Esophagus muscularis mucosa (tissue), 4 donors: Measurements from ENCODE around the gene TFF1.
A peak's percentile ranks its signal among the peaks of the same experiment; 100 is the strongest.

Experiments used
- EP300 ChIP-seq: sonication (generic); formaldehyde crosslinking; IDR thresholded peaks from one replicate; pipeline ENCODE4 v1.6.1; 2017; ENCODE audit warnings: antibody characterized with exemption
- POLR2A ChIP-seq: fragments of 450-650 bp; IDR thresholded peaks from one replicate; pipeline ENCODE4 v1.6.1; 2017; ENCODE audit warnings: antibody characterized with exemption, moderate library complexity, mild to moderate bottlenecking, low read depth
- POLR2AphosphoS5 ChIP-seq, 2 donors: sonication (generic); formaldehyde crosslinking; IDR thresholded peaks; one replicate each; pipeline ENCODE4 v1.6.1; 2017; ENCODE audit warnings: antibody characterized with exemption in 2 of 2
- TF ChIP-seq, protein P1 (sequence below), 3 experiments: fragments of 200-600 bp in 2 of 3; fragments of 450-650 bp in 1 of 3; sonication (generic) in 2 of 3; IDR thresholded peaks; one replicate each; pipeline ENCODE4 v1.5.1; 2017 to 2019; ENCODE audit warnings: antibody characterized with exemption in 3 of 3, mild to moderate bottlenecking in 2 of 3, moderate library complexity in 1 of 3

- TF ChIP-seq, protein P1, sequence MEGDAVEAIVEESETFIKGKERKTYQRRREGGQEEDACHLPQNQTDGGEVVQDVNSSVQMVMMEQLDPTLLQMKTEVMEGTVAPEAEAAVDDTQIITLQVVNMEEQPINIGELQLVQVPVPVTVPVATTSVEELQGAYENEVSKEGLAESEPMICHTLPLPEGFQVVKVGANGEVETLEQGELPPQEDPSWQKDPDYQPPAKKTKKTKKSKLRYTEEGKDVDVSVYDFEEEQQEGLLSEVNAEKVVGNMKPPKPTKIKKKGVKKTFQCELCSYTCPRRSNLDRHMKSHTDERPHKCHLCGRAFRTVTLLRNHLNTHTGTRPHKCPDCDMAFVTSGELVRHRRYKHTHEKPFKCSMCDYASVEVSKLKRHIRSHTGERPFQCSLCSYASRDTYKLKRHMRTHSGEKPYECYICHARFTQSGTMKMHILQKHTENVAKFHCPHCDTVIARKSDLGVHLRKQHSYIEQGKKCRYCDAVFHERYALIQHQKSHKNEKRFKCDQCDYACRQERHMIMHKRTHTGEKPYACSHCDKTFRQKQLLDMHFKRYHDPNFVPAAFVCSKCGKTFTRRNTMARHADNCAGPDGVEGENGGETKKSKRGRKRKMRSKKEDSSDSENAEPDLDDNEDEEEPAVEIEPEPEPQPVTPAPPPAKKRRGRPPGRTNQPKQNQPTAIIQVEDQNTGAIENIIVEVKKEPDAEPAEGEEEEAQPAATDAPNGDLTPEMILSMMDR (IDR thresholded peaks at IDR 0.05) = peak in 2 of 3 experiments; percentile 25 to 43
- TF ChIP-seq POLR2A (no peak), POLR2AphosphoS5 (IDR thresholded peaks at IDR 0.05) (no peak), EP300 (no peak)
These were observed 15.1 kb upstream of the TFF1 start for GRCh38 chr21:42381347-42381984.
